Hepatocyte (in vitro differentiated cells): ENCODE measurements around the gene TCTA. TPM values are rescaled to one million over a fixed set of nuclear protein-coding genes. Genes with fewer than 3 reads are reported as not detected.

Experiments
- DNase-seq: peaks from one replicate; pipeline ENCODE4 v3.0.0-alpha.2; 2016; ENCODE audit warnings: low spot score
- H2AFZ ChIP-seq: fragments of 200-600 bp; sonication (generic); 2 replicates; pipeline ENCODE4 v1.6.0; 2016; ENCODE audit warnings: antibody characterized with exemption, mild to moderate bottlenecking
- H3K27ac ChIP-seq: fragments of 200-600 bp; sonication (generic); 2 replicates; pipeline ENCODE4 v1.5.1; 2016; ENCODE audit warnings: mild to moderate bottlenecking
- H3K27me3 ChIP-seq: fragments of 200-600 bp; sonication (generic); 2 replicates; pipeline ENCODE4 v1.6.1; 2016
- H3K36me3 ChIP-seq: fragments of 200-600 bp; sonication (generic); replicated peaks from 2 replicates; pipeline ENCODE4 v1.5.1; 2016; ENCODE audit warnings: low read depth; ENCODE audit not compliant: insufficient read depth
- H3K4me1 ChIP-seq: fragments of 200-600 bp; sonication (generic); 2 replicates; pipeline ENCODE4 v1.5.1; 2016; ENCODE audit warnings: mild to moderate bottlenecking, moderate library complexity; ENCODE audit not compliant: insufficient read depth
- H3K4me2 ChIP-seq: fragments of 200-600 bp; sonication (generic); 2 replicates; pipeline ENCODE4 v1.6.0; 2016
- H3K4me3 ChIP-seq: fragments of 200-600 bp; sonication (generic); 2 replicates; pipeline ENCODE4 v1.5.1; 2016; ENCODE audit warnings: mild to moderate bottlenecking
- H3K79me2 ChIP-seq: fragments of 200-600 bp; sonication (generic); 2 replicates; pipeline ENCODE4 v1.6.0; 2017; ENCODE audit warnings: mild to moderate bottlenecking
- H3K9me2 ChIP-seq: fragments of 200-600 bp; sonication (generic); replicated peaks from 2 replicates; pipeline ENCODE4 v1.6.0; 2017; ENCODE audit warnings: mild to moderate bottlenecking; ENCODE audit not compliant: insufficient read depth
- H3K9me3 ChIP-seq: fragments of 200-600 bp; sonication (generic); 2 replicates; pipeline ENCODE4 v1.5.1; 2016; ENCODE audit warnings: low read depth, mild to moderate bottlenecking
- H4K20me1 ChIP-seq: fragments of 200-600 bp; sonication (generic); 2 replicates; pipeline ENCODE4 v1.6.0; 2016; ENCODE audit warnings: mild to moderate bottlenecking; ENCODE audit not compliant: insufficient read depth, poor library complexity, severe bottlenecking
- CTCF ChIP-seq: fragments of 200-600 bp; sonication (generic); IDR thresholded peaks from 2 replicates; pipeline ENCODE4 v1.5.1; 2016; ENCODE audit warnings: antibody characterized with exemption, mild to moderate bottlenecking; ENCODE audit not compliant: poor library complexity
- EZH2 ChIP-seq: fragments of 200-600 bp; sonication (generic); IDR thresholded peaks from 2 replicates; pipeline ENCODE4 v1.6.1; 2016; ENCODE audit warnings: antibody characterized with exemption, mild to moderate bottlenecking, borderline replicate concordance
- EZH2phosphoT487 ChIP-seq: fragments of 200-600 bp; sonication (generic); IDR thresholded peaks from one replicate; pipeline ENCODE4 v1.6.1; 2018; ENCODE audit warnings: antibody characterized with exemption, mild to moderate bottlenecking, low read depth, moderate library complexity; ENCODE audit not compliant: unreplicated experiment, severe bottlenecking
- WGBS: methylation state at CpG from one replicate; pipeline ENCODE4 v1.1.6; 2016; ENCODE audit warnings: low lambda C conversion rate; ENCODE audit errors: missing lambda C conversion rate; 5-methylcytosine and 5-hydroxymethylcytosine counted together
- polyA plus RNA-seq: library from polyadenylated mRNA; unstranded; fragments of >200 nt; fragmentation: Nextera tagmentation; extraction: Ambion mirVana; gene quantifications from 2 replicates; pipeline ENCODE4 v1.2.1, GENCODE V29; 2016
- total RNA-seq: library from RNA; depleted of rRNA; stranded (reverse); fragments of >200 nt; gene quantifications from 2 replicates; pipeline ENCODE4 v1.2.3, GENCODE V29; 2014

TCTA gene
- total and polyA plus RNA-seq, 2 experiments from 2014 or later = 20.9 to 31.6 TPM

GRCh38 chr3:49427586-49427985, 15.4 kb downstream of the TCTA start:
- H4K20me1 ChIP-seq = no peaks in the 10 kb centered on the region
- no peaks in the 10 kb centered on the region for H3K27me3 ChIP-seq
- H3K4me2 ChIP-seq = no peak overlapping the region
- H3K9me2 ChIP-seq = no peaks in the 10 kb centered on the region
- WGBS = 91% methylated on average over 2 of the region's 2 CpGs
- no peaks in the 10 kb centered on the region for H3K9me3 ChIP-seq
- TF ChIP-seq EZH2 = no peak
- no peak overlapping the region for H3K4me3 ChIP-seq
- peaks cover 11% of the 10 kb centered on the region for H3K4me1 ChIP-seq
- peaks cover 9% of the 10 kb centered on the region for H3K79me2 ChIP-seq
- H3K27ac ChIP-seq = no peak overlapping the region
- no peaks in the 10 kb centered on the region for H3K36me3 ChIP-seq
- H2AFZ ChIP-seq = no peak overlapping the region
- DNase-seq = no peak

- H3K4me3 ChIP-seq = peak overlapping the region; percentile 31
- no peaks in the 10 kb centered on the region for H3K9me2 ChIP-seq
- peaks cover 9% of the 10 kb centered on the region for H3K79me2 ChIP-seq
- no peaks in the 10 kb centered on the region for H4K20me1 ChIP-seq
- 10% methylated on average over 9 of the region's 9 CpGs for WGBS
- peaks cover 3% of the 10 kb centered on the region for H3K4me1 ChIP-seq
- peak overlapping the region; percentile 91 for H3K27ac ChIP-seq
- DNase-seq = no peak
- H3K36me3 ChIP-seq = no peaks in the 10 kb centered on the region
- TF ChIP-seq EZH2 (no peak), EZH2phosphoT487 (no peak), CTCF (no peak)
- H2AFZ ChIP-seq = peak overlapping the region; percentile 61
- no peaks in the 10 kb centered on the region for H3K9me3 ChIP-seq
- H3K4me2 ChIP-seq = peak overlapping the region; percentile 74
- H3K27me3 ChIP-seq = no peaks in the 10 kb centered on the region
These were observed 16.5 kb downstream of the TCTA start for GRCh38 chr3:49428752-49429080.

- H3K4me1 ChIP-seq = no peaks in the 10 kb centered on the region
- no peak overlapping the region for H3K27ac ChIP-seq
- H3K9me3 ChIP-seq = no peaks in the 10 kb centered on the region
- H2AFZ ChIP-seq = no peak overlapping the region
- H3K9me2 ChIP-seq = no peaks in the 10 kb centered on the region
- H3K4me3 ChIP-seq = no peak overlapping the region
- TF ChIP-seq EZH2phosphoT487 (no peak), EZH2 (no peak), CTCF (no peak)
- H3K79me2 ChIP-seq = no peaks in the 10 kb centered on the region
- H3K36me3 ChIP-seq = no peaks in the 10 kb centered on the region
- H3K27me3 ChIP-seq = no peaks in the 10 kb centered on the region
- H4K20me1 ChIP-seq = no peaks in the 10 kb centered on the region
- DNase-seq = no peak
- no peak overlapping the region for H3K4me2 ChIP-seq
- WGBS = 85% methylated on average over 5 of the region's 5 CpGs
These were observed 22.5 kb downstream of the TCTA start for GRCh38 chr3:49434731-49435130.

- H3K9me3 ChIP-seq = no peaks in the 10 kb centered on the region
- no peak overlapping the region for H2AFZ ChIP-seq
- TF ChIP-seq CTCF = no peak
- TF ChIP-seq EZH2phosphoT487 = no peak
- TF ChIP-seq EZH2 = no peak
- DNase-seq = no peak
- H3K79me2 ChIP-seq = no peaks in the 10 kb centered on the region
- no peaks in the 10 kb centered on the region for H3K9me2 ChIP-seq
- no peaks in the 10 kb centered on the region for H3K4me1 ChIP-seq
- H3K27me3 ChIP-seq = no peaks in the 10 kb centered on the region
- H3K36me3 ChIP-seq = no peaks in the 10 kb centered on the region
- H4K20me1 ChIP-seq = no peaks in the 10 kb centered on the region
- no peak overlapping the region for H3K4me2 ChIP-seq
- H3K4me3 ChIP-seq = no peak overlapping the region
- 85% methylated on average over 5 of the region's 5 CpGs for WGBS
- H3K27ac ChIP-seq = no peak overlapping the region
These were observed 33.2 kb downstream of the TCTA start for GRCh38 chr3:49445391-49445790.
